GM12878 (cell line): Measurements from ENCODE around the gene SLC25A33. TPM values are rescaled to one million over a fixed set of nuclear protein-coding genes. Genes with fewer than 3 reads are reported as not detected.
A peak's percentile ranks its signal among the peaks of the same experiment; 100 is the strongest.

ENCODE experiments used
- CREM ChIP-seq: IDR thresholded peaks from 2 replicates; pipeline ENCODE4 v1.6.1; 2014; ENCODE audit warnings: antibody characterized with exemption, low read depth
- DPF2 ChIP-seq: fragments of 450-650 bp; IDR thresholded peaks from 2 replicates; pipeline ENCODE4 v1.6.1; 2017; ENCODE audit warnings: mild to moderate bottlenecking
- IKZF2 ChIP-seq, 2 experiments: fragments of 450-650 bp; IDR thresholded peaks; 2 replicates each; pipeline ENCODE4 v1.6.1; 2017; ENCODE audit warnings: mild to moderate bottlenecking in 2 of 2, moderate library complexity in 2 of 2
- JUNB ChIP-seq: IDR thresholded peaks from 2 replicates; pipeline ENCODE4 v1.6.1; 2016; ENCODE audit warnings: antibody characterized with exemption, mild to moderate bottlenecking
- JUND ChIP-seq: IDR thresholded peaks from 2 replicates; pipeline ENCODE4 v1.6.1; 2012; ENCODE audit warnings: low read depth, mild to moderate bottlenecking, low read length, improper control_type of control experiment, moderate library complexity
- MEF2A ChIP-seq: IDR thresholded peaks from 2 replicates; pipeline ENCODE4 v1.6.1; 2011; ENCODE audit warnings: low read depth, mild to moderate bottlenecking, low read length, moderate library complexity; ENCODE audit not compliant: insufficient read depth
- MTA3 ChIP-seq: IDR thresholded peaks from 2 replicates; pipeline ENCODE4 v1.6.1; 2012; ENCODE audit warnings: low read length, inconsistent platforms, borderline replicate concordance
- POLR2AphosphoS5 ChIP-seq: IDR thresholded peaks from 2 replicates; pipeline ENCODE4 v1.6.1; 2011; ENCODE audit warnings: mild to moderate bottlenecking, low read length, inconsistent platforms
- SRF ChIP-seq, 2 experiments: IDR thresholded peaks; 2 replicates each; pipeline ENCODE4 v1.6.1; 2011; ENCODE audit warnings: low read depth in 2 of 2, low read length in 2 of 2, mild to moderate bottlenecking in 1 of 2, moderate library complexity in 1 of 2
- TCF3 ChIP-seq: IDR thresholded peaks from 2 replicates; pipeline ENCODE4 v1.6.1; 2012; ENCODE audit warnings: low read depth, mild to moderate bottlenecking, low read length, borderline replicate concordance; ENCODE audit not compliant: insufficient read depth
- polyA plus RNA-seq, 11 experiments: library from polyadenylated mRNA; depleted of rRNA in 4 of 11; unstranded in 6 of 11; stranded (reverse) in 5 of 11; fragments of >200 nt; fragmentation: Nextera tagmentation in 4 of 11; fragmentation: Illumina TruSeq in 1 of 11; extraction: Ambion mirVana in 4 of 11; extraction: Trizol in 1 of 11; gene quantifications; 1 replicate in 1 of 11; 2 replicates in 10 of 11; pipeline versions ENCODE4 v1.2.1 to v1.2.3, GENCODE V29; 2011 to 2016; ENCODE audit warnings: inconsistent platforms in 2 of 11, missing spikeins in 2 of 11, low read depth in 1 of 11
- total RNA-seq, 4 experiments: library from RNA; depleted of rRNA in 3 of 4; stranded (reverse); fragments of >200 nt in 3 of 4; fragmentation: Illumina TruSeq in 1 of 4; extraction: Trizol in 1 of 4; gene quantifications; 2 replicates each; pipeline versions ENCODE4 v1.2.1 to v1.2.3, GENCODE V29; 2013 to 2021
- TF ChIP-seq, protein P1 (sequence below): IDR thresholded peaks from 2 replicates; pipeline ENCODE4 v1.6.1; 2012; ENCODE audit warnings: improper control_type of control experiment, low read depth, low read length; ENCODE audit not compliant: insufficient replicate concordance
- TF ChIP-seq, protein P2 (sequence below): fragments of 150-350 bp; IDR thresholded peaks from 2 replicates; pipeline ENCODE4 v1.6.1; 2016; ENCODE audit warnings: low read depth, low read length
- TF ChIP-seq, protein P3 (sequence below): fragments of 450-650 bp; formaldehyde crosslinking; IDR thresholded peaks from 2 replicates; pipeline ENCODE4 v1.4.0; 2022; ENCODE audit warnings: mild to moderate bottlenecking, moderate library complexity
- TF ChIP-seq, protein P4 (sequence below): IDR thresholded peaks from 2 replicates; pipeline ENCODE4 v1.6.1; 2011; ENCODE audit warnings: low read depth, low read length, improper control_type of control experiment, borderline replicate concordance

Gene SLC25A33
- total and polyA plus RNA-seq, 10 of the 15 experiments (the other 5 are each of a cell fraction or from before 2014, with no cell fraction given): 1.7 to 11.2 (median 8.4) TPM

DNA sequence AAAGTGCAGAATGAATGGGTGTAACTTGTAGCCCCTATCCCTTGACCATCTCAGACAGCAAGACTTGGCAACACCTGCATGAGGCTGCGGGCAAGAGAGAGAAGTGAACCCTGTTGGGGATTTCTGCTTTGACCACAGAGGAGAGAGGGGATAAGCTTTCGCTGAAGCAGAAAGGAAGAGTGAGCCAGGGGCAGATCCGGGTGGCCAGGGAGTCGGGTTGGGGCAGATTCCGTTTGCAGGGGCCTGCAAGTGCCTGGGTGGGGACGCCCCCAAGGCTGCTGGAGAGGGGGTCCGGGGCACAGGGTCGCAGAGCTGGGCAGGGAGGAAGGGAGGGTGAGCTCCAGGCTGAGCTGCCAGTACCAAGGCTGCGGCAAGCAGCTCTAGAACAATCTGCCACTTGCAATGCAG, 86.9 kb downstream of the SLC25A33 start (continued):
- TF ChIP-seq, protein P1, sequence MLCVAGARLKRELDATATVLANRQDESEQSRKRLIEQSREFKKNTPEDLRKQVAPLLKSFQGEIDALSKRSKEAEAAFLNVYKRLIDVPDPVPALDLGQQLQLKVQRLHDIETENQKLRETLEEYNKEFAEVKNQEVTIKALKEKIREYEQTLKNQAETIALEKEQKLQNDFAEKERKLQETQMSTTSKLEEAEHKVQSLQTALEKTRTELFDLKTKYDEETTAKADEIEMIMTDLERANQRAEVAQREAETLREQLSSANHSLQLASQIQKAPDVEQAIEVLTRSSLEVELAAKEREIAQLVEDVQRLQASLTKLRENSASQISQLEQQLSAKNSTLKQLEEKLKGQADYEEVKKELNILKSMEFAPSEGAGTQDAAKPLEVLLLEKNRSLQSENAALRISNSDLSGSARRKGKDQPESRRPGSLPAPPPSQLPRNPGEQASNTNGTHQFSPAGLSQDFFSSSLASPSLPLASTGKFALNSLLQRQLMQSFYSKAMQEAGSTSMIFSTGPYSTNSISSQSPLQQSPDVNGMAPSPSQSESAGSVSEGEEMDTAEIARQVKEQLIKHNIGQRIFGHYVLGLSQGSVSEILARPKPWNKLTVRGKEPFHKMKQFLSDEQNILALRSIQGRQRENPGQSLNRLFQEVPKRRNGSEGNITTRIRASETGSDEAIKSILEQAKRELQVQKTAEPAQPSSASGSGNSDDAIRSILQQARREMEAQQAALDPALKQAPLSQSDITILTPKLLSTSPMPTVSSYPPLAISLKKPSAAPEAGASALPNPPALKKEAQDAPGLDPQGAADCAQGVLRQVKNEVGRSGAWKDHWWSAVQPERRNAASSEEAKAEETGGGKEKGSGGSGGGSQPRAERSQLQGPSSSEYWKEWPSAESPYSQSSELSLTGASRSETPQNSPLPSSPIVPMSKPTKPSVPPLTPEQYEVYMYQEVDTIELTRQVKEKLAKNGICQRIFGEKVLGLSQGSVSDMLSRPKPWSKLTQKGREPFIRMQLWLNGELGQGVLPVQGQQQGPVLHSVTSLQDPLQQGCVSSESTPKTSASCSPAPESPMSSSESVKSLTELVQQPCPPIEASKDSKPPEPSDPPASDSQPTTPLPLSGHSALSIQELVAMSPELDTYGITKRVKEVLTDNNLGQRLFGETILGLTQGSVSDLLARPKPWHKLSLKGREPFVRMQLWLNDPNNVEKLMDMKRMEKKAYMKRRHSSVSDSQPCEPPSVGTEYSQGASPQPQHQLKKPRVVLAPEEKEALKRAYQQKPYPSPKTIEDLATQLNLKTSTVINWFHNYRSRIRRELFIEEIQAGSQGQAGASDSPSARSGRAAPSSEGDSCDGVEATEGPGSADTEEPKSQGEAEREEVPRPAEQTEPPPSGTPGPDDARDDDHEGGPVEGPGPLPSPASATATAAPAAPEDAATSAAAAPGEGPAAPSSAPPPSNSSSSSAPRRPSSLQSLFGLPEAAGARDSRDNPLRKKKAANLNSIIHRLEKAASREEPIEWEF: no peak
- TF ChIP-seq IKZF2 (IDR thresholded peaks at IDR 0.05): peak; percentile 83 to 84
- TF ChIP-seq POLR2AphosphoS5: peak; percentile 69
- TF ChIP-seq, protein P2, sequence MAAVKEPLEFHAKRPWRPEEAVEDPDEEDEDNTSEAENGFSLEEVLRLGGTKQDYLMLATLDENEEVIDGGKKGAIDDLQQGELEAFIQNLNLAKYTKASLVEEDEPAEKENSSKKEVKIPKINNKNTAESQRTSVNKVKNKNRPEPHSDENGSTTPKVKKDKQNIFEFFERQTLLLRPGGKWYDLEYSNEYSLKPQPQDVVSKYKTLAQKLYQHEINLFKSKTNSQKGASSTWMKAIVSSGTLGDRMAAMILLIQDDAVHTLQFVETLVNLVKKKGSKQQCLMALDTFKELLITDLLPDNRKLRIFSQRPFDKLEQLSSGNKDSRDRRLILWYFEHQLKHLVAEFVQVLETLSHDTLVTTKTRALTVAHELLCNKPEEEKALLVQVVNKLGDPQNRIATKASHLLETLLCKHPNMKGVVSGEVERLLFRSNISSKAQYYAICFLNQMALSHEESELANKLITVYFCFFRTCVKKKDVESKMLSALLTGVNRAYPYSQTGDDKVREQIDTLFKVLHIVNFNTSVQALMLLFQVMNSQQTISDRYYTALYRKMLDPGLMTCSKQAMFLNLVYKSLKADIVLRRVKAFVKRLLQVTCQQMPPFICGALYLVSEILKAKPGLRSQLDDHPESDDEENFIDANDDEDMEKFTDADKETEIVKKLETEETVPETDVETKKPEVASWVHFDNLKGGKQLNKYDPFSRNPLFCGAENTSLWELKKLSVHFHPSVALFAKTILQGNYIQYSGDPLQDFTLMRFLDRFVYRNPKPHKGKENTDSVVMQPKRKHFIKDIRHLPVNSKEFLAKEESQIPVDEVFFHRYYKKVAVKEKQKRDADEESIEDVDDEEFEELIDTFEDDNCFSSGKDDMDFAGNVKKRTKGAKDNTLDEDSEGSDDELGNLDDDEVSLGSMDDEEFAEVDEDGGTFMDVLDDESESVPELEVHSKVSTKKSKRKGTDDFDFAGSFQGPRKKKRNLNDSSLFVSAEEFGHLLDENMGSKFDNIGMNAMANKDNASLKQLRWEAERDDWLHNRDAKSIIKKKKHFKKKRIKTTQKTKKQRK: no peak
- no peak for TF ChIP-seq MTA3
- peak; percentile 95 for TF ChIP-seq TCF3
- no peak for TF ChIP-seq JUND
- TF ChIP-seq, protein P3, sequence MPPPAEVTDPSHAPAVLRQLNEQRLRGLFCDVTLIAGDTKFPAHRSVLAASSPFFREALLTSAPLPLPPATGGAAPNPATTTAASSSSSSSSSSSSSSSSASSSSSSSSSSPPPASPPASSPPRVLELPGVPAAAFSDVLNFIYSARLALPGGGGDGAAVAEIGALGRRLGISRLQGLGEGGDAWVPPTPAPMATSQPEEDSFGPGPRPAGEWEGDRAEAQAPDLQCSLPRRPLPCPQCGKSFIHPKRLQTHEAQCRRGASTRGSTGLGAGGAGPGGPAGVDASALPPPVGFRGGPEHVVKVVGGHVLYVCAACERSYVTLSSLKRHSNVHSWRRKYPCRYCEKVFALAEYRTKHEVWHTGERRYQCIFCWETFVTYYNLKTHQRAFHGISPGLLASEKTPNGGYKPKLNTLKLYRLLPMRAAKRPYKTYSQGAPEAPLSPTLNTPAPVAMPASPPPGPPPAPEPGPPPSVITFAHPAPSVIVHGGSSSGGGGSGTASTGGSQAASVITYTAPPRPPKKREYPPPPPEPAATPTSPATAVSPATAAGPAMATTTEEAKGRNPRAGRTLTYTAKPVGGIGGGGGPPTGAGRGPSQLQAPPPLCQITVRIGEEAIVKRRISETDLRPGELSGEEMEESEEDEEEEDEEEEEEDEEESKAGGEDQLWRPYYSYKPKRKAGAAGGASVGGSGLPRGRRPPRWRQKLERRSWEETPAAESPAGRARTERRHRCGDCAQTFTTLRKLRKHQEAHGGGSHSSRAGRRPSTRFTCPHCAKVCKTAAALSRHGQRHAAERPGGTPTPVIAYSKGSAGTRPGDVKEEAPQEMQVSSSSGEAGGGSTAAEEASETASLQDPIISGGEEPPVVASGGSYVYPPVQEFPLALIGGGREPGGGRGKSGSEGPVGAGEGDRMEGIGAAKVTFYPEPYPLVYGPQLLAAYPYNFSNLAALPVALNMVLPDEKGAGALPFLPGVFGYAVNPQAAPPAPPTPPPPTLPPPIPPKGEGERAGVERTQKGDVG (CRISPR knock-in tag): no peak
- peak; percentile 58; the same call in 1 of the 2 replicates for TF ChIP-seq MEF2A
- peak; percentile 73; the same call in 1 of the 2 replicates for TF ChIP-seq CREM
- peak; percentile 96 for TF ChIP-seq DPF2
- 0 out of 2 replicates have a peak, but pooled peaks have one; percentile 17 for TF ChIP-seq JUNB
- no peak for TF ChIP-seq SRF (IDR thresholded peaks at IDR 0.05; ENCODE audit: low read depth in 2 of 2, low read length in 2 of 2)
- TF ChIP-seq, protein P4, sequence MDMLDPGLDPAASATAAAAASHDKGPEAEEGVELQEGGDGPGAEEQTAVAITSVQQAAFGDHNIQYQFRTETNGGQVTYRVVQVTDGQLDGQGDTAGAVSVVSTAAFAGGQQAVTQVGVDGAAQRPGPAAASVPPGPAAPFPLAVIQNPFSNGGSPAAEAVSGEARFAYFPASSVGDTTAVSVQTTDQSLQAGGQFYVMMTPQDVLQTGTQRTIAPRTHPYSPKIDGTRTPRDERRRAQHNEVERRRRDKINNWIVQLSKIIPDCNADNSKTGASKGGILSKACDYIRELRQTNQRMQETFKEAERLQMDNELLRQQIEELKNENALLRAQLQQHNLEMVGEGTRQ: no peak
